SU-DHL-6 (cell line): ENCODE data around the gene HAUS5.
"Not testable (repeated sequence)": the region's sequence is repeated elsewhere in the genome, so short reads cannot be mapped to it uniquely, and the experiment has no call there.

Source experiments
- H2AFZ ChIP-seq: fragments of 200-600 bp; sonication (generic); 2 replicates; pipeline ENCODE4 v1.6.1; 2014; ENCODE audit warnings: low read depth, mild to moderate bottlenecking, moderate library complexity, mixed read lengths, antibody characterized with exemption, low read length; ENCODE audit not compliant: severe bottlenecking
- H3F3A ChIP-seq: fragments of 200-600 bp; shearing (Covaris generic); 2 replicates; pipeline ENCODE4 v1.6.0; 2016; ENCODE audit warnings: antibody characterized with exemption, mild to moderate bottlenecking; ENCODE audit not compliant: insufficient read depth
- H3K27ac ChIP-seq: fragments of 200-600 bp; sonication (generic); 2 replicates; pipeline ENCODE4 v1.5.1; 2016; ENCODE audit warnings: low read depth, mild to moderate bottlenecking, low read length, moderate library complexity, mixed read lengths
- H3K27me3 ChIP-seq: fragments of 200-600 bp; sonication (generic), shearing (Covaris generic); 2 replicates; pipeline ENCODE4 v1.6.0; 2014; ENCODE audit warnings: mild to moderate bottlenecking, low read length
- H3K36me3 ChIP-seq: fragments of 200-600 bp; sonication (generic); 2 replicates; pipeline ENCODE4 v1.6.1; 2014; ENCODE audit warnings: mild to moderate bottlenecking, low read length, mixed read lengths
- H3K4me2 ChIP-seq: fragments of 300-600, 200-600 bp; shearing (Covaris generic), sonication (generic); 2 replicates; pipeline ENCODE4 v1.6.0; 2014; ENCODE audit warnings: low read length, low read depth, mild to moderate bottlenecking; ENCODE audit not compliant: poor library complexity, severe bottlenecking
- H3K4me3 ChIP-seq: fragments of 200-600 bp; sonication (generic); 2 replicates; pipeline ENCODE4 v1.5.1; 2014; ENCODE audit warnings: antibody characterized with exemption, low read length, mild to moderate bottlenecking, mixed read lengths; ENCODE audit not compliant: insufficient read depth, poor library complexity, severe bottlenecking
- H3K79me2 ChIP-seq: fragments of 200-600 bp; sonication (generic); 2 replicates; pipeline ENCODE4 v1.6.1; 2014; ENCODE audit warnings: mild to moderate bottlenecking, low read length, moderate library complexity; ENCODE audit not compliant: insufficient read depth
- H3K9ac ChIP-seq: fragments of 200-600 bp; sonication (generic); 2 replicates; pipeline ENCODE4 v1.7.0; 2014; ENCODE audit warnings: mild to moderate bottlenecking, low read length
- H3K9me2 ChIP-seq: fragments of 200-600 bp; sonication (generic); replicated peaks from 2 replicates; pipeline ENCODE4 v1.6.1; 2014; ENCODE audit warnings: low read length; ENCODE audit not compliant: insufficient read depth
- H3K9me3 ChIP-seq: fragments of 200-600 bp; sonication (generic); 2 replicates; pipeline ENCODE4 v1.6.1; 2014; ENCODE audit warnings: low read length, mixed read lengths; ENCODE audit not compliant: insufficient read depth
- H4K20me1 ChIP-seq: fragments of 200-600 bp; sonication (generic); 2 replicates; pipeline ENCODE4 v1.6.1; 2014; ENCODE audit warnings: low read depth, mild to moderate bottlenecking, antibody characterized with exemption, low read length, moderate library complexity, mixed read lengths
- EZH2phosphoT487 ChIP-seq: fragments of 200-600 bp; sonication (generic), shearing (Covaris generic); conservative IDR thresholded peaks from 2 replicates; pipeline ENCODE4 v1.6.1; 2018; ENCODE audit warnings: mild to moderate bottlenecking, antibody characterized with exemption, low read length, moderate library complexity, mixed read lengths
- TF ChIP-seq, protein P1 (sequence below): fragments of 200-600 bp; sonication (generic); IDR thresholded peaks from one replicate; pipeline ENCODE4 v1.5.1; 2017; ENCODE audit warnings: antibody characterized with exemption, mild to moderate bottlenecking, low read length, moderate library complexity; ENCODE audit not compliant: insufficient read depth, poor library complexity, severe bottlenecking

The HAUS5 gene

DNA sequence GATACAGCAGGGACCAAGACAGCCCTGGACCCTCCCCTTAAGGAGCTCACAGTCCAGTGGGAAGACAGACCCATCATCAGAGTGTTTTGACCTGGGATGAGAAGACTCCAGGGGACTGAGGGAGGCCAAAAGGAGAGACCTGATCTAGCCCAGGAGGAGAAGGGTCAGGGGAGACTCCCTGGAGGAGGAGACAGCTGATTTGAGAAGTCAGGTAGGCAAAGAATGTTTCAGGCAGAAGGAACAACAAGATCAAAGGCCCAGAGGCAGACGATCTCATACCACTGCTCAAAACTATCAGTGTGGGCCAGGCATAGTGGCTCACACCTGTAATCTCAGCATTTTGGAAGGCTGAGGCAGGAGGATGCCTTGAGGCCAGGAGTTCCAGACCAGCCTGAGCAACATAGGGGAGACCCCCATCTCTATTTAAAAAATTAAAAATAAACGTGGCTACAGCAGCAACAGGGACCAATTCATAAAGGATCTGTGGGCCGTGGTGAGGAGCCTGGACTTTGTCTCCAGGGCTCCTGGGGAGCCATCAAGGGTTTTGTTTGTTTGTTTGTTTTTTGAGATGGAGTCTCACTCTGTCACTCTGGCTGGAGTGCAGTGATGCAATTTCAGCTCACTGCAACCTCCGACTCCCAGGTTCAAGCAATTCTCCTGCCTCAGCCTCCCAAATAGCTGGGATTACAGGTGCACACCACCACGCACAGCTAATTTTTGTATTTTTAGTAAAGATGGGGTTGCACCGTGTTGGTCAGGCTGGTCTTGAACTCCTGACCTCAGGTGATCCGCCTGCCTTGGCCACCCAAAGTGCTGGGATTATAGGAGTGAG, 33.4 kb downstream of the HAUS5 start:
- Histone ChIP-seq H3K9me2 (no peaks in the 10 kb centered on the region), H3K9me3 (no peaks in the 10 kb centered on the region), H3K27me3 (no peaks in the 10 kb centered on the region), H3K79me2 (peaks cover 28% of the 10 kb centered on the region), H2AFZ (peak overlapping the region; percentile 75), H3K4me2 (no peak overlapping the region), H3K27ac (no peak overlapping the region), H3K9ac (0 out of 2 replicates have a peak overlapping the region, but pooled peaks have one; percentile 49), H4K20me1 (no peaks in the 10 kb centered on the region), H3K36me3 (no peaks in the 10 kb centered on the region), H3F3A (peaks cover 24% of the 10 kb centered on the region), H3K4me3 (no peak overlapping the region)
- TF ChIP-seq, protein P1, sequence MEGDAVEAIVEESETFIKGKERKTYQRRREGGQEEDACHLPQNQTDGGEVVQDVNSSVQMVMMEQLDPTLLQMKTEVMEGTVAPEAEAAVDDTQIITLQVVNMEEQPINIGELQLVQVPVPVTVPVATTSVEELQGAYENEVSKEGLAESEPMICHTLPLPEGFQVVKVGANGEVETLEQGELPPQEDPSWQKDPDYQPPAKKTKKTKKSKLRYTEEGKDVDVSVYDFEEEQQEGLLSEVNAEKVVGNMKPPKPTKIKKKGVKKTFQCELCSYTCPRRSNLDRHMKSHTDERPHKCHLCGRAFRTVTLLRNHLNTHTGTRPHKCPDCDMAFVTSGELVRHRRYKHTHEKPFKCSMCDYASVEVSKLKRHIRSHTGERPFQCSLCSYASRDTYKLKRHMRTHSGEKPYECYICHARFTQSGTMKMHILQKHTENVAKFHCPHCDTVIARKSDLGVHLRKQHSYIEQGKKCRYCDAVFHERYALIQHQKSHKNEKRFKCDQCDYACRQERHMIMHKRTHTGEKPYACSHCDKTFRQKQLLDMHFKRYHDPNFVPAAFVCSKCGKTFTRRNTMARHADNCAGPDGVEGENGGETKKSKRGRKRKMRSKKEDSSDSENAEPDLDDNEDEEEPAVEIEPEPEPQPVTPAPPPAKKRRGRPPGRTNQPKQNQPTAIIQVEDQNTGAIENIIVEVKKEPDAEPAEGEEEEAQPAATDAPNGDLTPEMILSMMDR = no peak
- TF ChIP-seq EZH2phosphoT487 = no peak

DNA sequence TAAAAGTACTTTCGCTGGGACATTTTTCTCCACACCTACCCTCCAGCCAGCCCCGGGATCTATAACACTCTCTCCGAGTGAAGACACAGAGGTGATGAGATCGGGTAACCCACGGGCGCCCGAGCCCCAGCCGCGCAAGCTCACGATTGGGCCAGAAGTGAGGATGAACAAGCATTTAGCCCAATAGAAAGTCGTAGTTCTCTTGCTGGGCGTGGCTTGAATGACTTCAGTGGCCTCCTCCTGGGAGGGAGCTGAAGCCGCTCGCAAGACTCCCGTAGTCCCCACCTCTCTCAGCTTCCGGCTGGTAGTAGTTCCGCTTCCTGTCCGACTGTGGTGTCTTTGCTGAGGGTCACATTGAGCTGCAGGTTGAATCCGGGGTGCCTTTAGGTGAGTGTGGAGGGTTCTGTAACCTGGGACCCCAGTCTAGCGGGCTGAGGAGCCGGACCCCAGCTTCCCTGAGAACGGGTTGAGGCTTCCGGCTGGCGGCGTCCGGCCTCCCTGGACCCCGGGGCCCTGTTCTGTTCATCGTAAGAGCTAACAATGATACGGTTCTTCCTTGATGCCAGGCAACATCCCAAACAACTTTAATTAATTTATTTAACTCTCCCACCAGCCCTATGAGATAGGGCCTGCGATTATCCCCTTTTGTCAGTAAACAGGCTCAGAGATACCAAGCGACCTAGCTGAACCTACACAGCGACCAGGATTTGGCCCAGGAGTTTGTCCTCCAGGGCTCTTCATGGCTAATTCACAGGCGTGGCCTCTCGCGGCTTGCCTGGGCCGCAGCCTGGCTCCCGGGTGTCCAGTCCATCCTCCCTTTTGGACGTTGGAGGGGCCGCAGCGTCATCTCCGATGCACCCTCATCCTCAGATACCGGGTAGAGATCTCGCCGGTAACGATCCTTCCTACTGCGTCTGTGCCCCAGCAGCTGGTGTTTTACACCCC, 35.8 kb downstream of the HAUS5 start, which contains the start of gene COX6B1:
COX6B1 (plus strand) TSS at position 307 of the 945 bp plus-strand sequence. CDS start 2,921 bp downstream, outside the sequence.
- H3K36me3 ChIP-seq = no peaks in the 10 kb centered on the region
- no peaks in the 10 kb centered on the region for H3K27me3 ChIP-seq
- peak within 1 kb of the TSS; percentile 29; the same call in 1 of the 2 replicates for H3K27ac ChIP-seq
- peak within 1 kb of the TSS; percentile 92 for H3K4me3 ChIP-seq
- H3K4me2 ChIP-seq = peak within 1 kb of the TSS; percentile 95
- H3K9ac ChIP-seq = peak within 1 kb of the TSS; percentile 83
- no peaks in the 10 kb centered on the region for H3K9me3 ChIP-seq
- TF ChIP-seq EZH2phosphoT487 = no peak
- TF ChIP-seq, protein P1 = no peak
- peak within 1 kb of the TSS; percentile 78 for H2AFZ ChIP-seq
- H3F3A ChIP-seq = peaks cover 24% of the 10 kb centered on the region
- peaks cover 37% of the 10 kb centered on the region for H3K79me2 ChIP-seq
- no peaks in the 10 kb centered on the region for H3K9me2 ChIP-seq
- no peaks in the 10 kb centered on the region for H4K20me1 ChIP-seq

DNA sequence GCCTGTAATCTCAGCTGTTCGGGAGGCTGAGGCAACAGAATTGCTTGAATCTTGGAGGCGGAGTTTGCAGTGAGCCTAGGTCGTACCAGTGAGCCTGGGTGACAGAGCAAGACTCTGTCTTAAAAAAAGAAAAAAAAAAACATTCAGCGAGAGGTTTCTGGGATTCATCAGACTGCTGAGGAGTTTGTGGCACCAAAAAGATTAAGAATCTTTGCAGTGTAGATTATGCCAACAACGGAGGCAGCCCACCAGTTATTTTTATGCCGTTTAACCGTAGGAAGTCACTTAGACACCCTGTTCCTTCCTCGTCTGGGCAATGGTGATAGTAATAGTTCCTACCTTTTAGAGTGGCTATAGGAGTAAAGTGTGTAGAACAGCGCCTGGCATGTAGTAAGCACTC, 38.0 kb downstream of the HAUS5 start:
- no peaks in the 10 kb centered on the region for H3K36me3 ChIP-seq
- no peak overlapping the region for H3K9ac ChIP-seq
- H2AFZ ChIP-seq = no peak overlapping the region
- H3F3A ChIP-seq = peaks cover 5% of the 10 kb centered on the region
- H3K79me2 ChIP-seq = peaks cover 37% of the 10 kb centered on the region
- no peak overlapping the region for H3K4me2 ChIP-seq
- H3K4me3 ChIP-seq = no peak overlapping the region
- no peaks in the 10 kb centered on the region for H3K9me3 ChIP-seq
- H3K9me2 ChIP-seq = no peaks in the 10 kb centered on the region
- H4K20me1 ChIP-seq = no peaks in the 10 kb centered on the region
- no peak for TF ChIP-seq EZH2phosphoT487
- H3K27me3 ChIP-seq = no peaks in the 10 kb centered on the region
- no peak overlapping the region for H3K27ac ChIP-seq

DNA sequence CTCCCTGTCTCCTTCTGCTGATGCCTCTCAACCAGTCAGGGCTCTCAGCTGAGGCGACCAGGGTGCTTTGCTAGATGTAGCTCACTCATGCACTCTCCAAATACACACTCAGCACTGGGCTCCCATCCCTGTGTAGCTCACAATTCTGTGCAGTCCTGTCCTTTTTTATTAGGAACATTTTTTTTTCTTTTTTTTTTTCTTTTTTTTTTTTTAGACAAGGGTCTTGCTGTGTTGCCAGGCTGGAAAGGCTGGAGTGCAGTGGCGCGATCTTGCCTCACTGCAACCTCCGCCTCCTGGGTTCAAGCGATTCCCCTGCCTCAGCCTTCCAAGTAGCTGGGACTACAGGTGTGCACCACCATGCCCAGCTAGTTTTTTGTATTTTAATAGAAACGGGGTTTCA, 42.3 kb downstream of the HAUS5 start:
- H3K27me3 ChIP-seq, H3K27ac ChIP-seq, H3K4me2 ChIP-seq, H3K4me3 ChIP-seq, H3K36me3 ChIP-seq, H3K9me2 ChIP-seq, H2AFZ ChIP-seq, H4K20me1 ChIP-seq, H3K9me3 ChIP-seq, H3K9ac ChIP-seq, H3F3A ChIP-seq: not testable (repeated sequence)
- peaks cover 20% of the 10 kb centered on the region for H3K79me2 ChIP-seq
